ENCODE measurements around the gene VAC14.

DNA sequence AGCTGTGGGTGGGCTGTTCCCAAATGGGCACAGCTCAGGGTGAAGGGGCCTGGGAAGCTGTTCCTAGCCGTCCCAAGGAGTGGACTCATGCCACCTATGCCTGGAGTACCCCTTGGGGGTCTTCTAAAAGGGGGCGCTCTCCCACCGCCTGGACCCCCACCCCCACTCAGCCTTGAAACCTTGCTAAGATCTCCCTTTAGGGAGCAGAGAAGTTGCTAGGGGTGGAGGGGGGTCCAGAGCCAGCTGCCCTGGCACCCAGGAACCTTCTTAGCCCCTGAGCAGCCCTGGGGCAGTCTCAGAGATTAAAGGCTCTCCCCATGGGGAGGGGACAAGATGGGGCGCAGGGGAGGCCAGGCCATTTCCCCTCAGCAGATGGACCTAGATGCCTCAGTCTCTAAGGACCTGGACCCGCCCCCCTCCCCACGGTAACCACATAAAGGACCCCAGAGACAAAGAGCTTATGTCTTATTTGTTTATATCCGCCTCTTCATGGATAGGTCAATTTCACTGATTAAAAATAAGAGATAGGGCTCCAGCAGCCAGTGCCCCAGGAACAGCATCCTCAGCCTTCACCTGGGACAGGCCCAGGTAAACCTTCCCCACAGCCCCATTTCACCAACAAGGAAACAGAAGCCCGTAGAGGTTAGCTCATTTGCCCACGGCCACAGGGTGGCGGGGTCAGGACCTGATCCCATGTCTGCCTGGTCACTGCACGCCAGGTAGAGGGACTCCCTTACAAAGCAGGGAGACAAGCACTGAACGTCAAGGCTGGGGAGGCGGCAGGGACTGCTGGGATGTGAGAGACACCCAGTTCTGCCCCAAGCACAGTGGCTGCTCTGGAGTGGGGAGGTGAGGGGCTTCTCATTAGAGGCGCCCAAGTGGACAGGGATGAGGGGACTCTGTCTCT lies 118.5 kb downstream of the VAC14 start:
- TF ChIP-seq, protein P1, sequence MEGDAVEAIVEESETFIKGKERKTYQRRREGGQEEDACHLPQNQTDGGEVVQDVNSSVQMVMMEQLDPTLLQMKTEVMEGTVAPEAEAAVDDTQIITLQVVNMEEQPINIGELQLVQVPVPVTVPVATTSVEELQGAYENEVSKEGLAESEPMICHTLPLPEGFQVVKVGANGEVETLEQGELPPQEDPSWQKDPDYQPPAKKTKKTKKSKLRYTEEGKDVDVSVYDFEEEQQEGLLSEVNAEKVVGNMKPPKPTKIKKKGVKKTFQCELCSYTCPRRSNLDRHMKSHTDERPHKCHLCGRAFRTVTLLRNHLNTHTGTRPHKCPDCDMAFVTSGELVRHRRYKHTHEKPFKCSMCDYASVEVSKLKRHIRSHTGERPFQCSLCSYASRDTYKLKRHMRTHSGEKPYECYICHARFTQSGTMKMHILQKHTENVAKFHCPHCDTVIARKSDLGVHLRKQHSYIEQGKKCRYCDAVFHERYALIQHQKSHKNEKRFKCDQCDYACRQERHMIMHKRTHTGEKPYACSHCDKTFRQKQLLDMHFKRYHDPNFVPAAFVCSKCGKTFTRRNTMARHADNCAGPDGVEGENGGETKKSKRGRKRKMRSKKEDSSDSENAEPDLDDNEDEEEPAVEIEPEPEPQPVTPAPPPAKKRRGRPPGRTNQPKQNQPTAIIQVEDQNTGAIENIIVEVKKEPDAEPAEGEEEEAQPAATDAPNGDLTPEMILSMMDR (IDR thresholded peaks at IDR 0.05; ENCODE audit: low read length): no peak
- TF ChIP-seq EZH2 (IDR thresholded peaks at IDR 0.05; ENCODE audit: borderline replicate concordance, low read length): no peak

All from OCI-LY1 (cell line).